GM18951 (cell line): Measurements from ENCODE around the gene CYP2D6.

Experiments used
- POLR2A ChIP-seq: IDR thresholded peaks from 4 replicates; pipeline ENCODE4 v1.6.1; 2011; ENCODE audit warnings: mild to moderate bottlenecking; ENCODE audit not compliant: insufficient read length, insufficient read depth; ENCODE audit errors: extremely low read depth
- in situ Hi-C: fragments of 300-500 bp; cut with MboI; formaldehyde crosslinking; loops from one replicate; pipeline ENCODE4 v1.12.0; 2022; ENCODE audit warnings: low sequenced_read_pairs, mixed read lengths, inconsistent platforms; ENCODE audit not compliant: unreplicated experiment

CYP2D6 gene

DNA sequence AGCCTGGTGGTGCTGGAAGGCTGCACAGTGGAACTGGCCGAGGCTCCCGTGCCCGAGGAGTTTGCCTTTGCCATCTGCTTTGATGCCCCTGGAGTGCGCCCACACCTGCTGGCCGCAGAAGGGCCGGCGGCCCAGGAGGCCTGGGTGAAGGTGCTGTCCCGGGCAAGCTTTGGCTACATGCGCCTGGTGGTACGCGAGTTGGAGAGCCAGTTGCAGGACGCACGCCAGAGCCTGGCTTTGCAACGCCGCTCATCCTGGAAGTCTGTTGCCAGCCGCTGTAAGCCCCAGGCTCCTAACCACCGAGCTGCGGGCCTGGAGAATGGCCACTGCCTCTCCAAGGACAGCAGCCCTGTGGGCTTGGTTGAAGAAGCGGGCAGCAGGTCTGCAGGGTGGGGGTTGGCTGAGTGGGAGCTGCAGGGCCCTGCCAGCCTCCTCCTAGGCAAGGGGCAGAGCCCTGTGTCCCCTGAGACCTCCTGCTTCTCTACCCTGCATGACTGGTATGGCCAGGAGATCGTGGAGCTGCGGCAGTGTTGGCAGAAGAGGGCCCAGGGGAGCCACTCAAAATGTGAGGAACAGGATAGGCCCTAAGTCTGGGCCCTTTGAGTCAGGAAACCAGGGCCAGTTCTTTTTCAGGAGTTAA is 53.0 kb downstream of the CYP2D6 start:
- TF ChIP-seq POLR2A: no peak
- in situ Hi-C loops: loop anchor here (25.0 kb wide), 1 partner anchor 115 kb away; the partner anchor contains the start of genes SEPTIN3 and SMIM45

DNA sequence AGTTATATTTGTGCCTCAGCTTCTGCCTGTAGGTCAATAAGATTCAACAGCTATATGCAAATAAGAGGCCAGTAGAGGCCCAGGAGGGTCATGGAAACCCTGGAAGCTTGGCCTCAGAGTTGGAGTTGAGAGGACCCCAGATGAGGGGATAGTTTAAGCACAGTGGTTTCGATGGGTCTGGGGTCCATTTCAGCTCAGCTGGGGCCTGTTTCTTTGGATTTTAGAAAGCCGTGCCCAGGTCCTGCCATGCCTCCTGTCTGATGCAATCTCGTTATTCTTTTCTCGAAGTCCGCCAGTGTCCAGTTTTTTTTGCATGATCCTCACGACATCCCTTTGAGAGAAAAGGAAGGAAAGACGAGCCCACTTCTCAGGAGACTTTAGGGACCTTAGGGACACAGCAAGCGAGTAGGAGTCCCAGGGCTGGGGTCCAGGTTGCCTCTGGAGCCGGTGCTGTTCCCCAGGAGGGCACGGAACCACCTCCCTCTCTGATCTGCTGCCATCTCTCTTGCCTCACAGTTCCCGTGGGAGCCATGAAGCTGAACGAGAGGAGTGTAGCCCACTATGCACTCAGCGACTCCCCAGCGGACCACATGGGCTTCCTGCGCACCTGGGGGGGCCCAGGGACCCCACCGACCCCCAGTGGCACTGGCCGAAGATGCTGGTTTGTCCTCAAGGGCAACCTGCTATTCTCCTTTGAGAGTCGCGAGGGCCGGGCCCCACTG is 53.7 kb downstream of the CYP2D6 start:
- in situ Hi-C loops: loop anchor here (25.0 kb wide), 1 partner anchor 115 kb away; the partner anchor contains the start of genes SEPTIN3 and SMIM45
- TF ChIP-seq POLR2A: no peak
